Fibroblast of pulmonary artery (primary cell): ENCODE measurements around the gene CD99.

Experiments used
- DNase-seq: peaks from one replicate; pipeline ENCODE4 v3.0.0-alpha.2; 2010; ENCODE audit warnings: low read depth
- H3K4me3 ChIP-seq: replicated peaks from 2 replicates; pipeline ENCODE4 v1.5.1; 2011; ENCODE audit warnings: low read depth, mild to moderate bottlenecking, control low read depth, low read length, moderate library complexity
- TF ChIP-seq, protein P1 (sequence below): IDR thresholded peaks from 2 replicates; pipeline ENCODE4 v1.5.1; 2011; ENCODE audit warnings: mild to moderate bottlenecking, control low read depth, low read length, inconsistent platforms; ENCODE audit errors: missing control alignments

The CD99 gene

GRCh38 chrX:2650865-2651264 is 40.2 kb upstream of the CD99 start:
- peak; percentile 68 for DNase-seq
- no peak overlapping the region for H3K4me3 ChIP-seq
- TF ChIP-seq, protein P1, sequence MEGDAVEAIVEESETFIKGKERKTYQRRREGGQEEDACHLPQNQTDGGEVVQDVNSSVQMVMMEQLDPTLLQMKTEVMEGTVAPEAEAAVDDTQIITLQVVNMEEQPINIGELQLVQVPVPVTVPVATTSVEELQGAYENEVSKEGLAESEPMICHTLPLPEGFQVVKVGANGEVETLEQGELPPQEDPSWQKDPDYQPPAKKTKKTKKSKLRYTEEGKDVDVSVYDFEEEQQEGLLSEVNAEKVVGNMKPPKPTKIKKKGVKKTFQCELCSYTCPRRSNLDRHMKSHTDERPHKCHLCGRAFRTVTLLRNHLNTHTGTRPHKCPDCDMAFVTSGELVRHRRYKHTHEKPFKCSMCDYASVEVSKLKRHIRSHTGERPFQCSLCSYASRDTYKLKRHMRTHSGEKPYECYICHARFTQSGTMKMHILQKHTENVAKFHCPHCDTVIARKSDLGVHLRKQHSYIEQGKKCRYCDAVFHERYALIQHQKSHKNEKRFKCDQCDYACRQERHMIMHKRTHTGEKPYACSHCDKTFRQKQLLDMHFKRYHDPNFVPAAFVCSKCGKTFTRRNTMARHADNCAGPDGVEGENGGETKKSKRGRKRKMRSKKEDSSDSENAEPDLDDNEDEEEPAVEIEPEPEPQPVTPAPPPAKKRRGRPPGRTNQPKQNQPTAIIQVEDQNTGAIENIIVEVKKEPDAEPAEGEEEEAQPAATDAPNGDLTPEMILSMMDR = no peak

DNA sequence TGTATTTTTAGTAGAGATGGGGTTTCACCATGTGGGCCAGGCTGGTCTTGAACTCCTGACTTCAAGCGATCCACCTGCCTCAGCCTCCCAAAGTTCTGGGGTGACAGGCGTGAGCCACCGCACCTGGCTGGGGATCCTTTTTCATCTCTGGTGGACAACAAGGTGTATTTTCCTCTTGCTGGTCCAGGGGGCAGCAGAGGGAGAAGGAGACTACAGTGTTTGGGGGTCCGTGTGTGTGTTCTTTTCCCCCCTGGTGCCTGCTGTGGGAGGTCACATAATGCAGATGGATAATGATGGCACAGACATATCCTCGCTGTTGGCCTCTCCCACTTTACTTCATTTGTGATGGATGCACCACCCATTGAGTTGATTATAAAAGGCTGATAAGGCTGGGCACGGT is 39.0 kb upstream of the CD99 start:
- TF ChIP-seq, protein P1 = peak; percentile 30
- H3K4me3 ChIP-seq = no peak overlapping the region
- no peak for DNase-seq

DNA sequence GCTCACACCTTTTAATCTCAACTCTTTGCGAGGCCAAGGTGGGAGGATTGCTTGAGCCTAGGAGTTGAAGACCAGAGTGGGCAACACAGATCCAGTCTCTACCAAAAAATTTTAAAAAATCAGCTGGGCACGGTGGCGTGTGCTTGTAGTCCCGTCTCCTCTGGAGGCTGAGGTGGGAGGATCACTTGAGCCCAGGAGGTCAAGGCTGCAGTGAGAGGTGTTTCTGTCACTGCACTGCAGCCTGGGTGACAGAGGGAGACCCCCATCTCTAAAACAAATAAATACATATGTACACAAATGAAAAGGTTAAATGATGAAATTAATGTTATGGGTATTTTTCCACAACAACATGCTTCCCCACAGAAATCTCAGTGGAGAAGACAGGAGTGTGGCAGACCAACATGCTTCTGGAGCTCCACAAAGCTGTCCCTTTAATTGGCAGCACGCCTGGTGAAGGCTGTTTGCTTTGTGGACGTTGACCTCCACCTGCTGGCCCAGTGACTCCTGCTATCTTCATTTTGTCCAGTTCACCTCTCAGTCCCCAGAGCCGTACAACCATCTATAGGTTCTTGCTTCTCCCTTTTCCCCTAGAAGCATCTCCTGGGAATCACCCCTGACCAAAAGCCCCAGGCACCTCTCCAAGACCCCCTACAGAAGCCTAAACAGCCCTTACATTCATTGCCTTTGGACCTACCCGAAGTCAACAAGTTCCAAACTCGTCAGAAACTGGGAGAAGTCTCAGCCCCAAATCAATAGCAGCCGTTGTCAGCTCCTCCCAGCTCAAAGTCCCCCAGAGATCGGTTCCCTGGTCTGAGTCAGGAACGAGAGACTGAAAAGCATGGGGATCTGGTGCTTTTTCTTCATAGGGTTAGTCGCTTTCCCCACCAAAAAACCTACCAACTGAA is 36.4 kb upstream of the CD99 start:
- DNase-seq = no peak
- H3K4me3 ChIP-seq = no peak overlapping the region
- TF ChIP-seq, protein P1 = no peak

DNA sequence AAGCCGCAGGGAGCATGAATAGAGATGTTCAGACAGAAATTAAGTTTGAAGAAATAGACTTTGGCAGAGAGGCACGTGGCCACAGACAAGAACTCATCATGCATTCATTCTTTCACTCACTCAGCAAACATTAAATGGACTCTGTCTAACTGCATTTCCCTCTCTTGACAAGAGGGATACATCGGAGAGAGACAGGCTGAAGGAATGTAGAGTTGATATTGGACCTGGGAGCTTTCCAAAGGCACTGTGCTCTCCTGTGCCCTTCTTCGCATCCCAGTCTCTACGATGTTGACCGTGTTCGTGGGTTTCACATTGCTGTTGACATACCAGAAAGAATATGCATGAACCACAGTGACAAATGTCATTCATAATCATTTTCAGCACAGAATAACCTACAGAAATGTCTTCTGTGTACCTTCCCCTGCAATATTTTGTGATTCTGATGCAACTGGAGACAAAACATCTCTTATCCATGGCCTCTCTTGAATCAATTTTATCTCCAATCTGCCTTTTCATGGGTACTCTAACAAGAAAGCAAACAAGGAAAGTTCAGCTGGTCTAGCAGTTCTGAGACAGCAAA is 34.7 kb upstream of the CD99 start:
- no peak overlapping the region for H3K4me3 ChIP-seq
- TF ChIP-seq, protein P1 = no peak
- DNase-seq = no peak

DNA sequence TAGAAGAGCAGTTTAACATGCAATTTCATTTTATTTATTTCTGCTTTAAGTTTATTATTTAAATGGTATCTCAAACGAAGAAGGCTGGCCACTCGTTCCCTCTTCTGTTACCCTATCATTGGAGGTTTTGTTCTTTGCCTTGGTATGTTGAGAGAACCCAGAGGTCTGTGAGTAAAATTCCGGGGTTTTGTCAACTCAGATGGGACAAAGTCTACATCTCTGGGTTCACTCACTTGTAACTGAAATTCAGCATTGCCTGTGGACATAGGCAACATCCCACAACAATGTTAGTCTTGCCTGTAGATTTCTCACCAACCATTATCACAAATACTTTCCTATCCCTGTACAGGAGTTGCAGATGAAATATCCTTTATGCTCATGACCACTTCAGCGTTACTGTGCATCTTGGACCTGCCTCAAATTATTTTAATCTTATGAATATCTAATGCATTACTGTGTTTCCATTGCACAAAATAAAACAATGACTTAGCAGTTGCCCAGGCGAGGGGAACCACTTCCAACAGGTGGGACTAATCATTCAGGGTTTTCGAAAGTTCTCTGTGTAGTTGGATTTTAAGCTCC is 33.5 kb upstream of the CD99 start:
- H3K4me3 ChIP-seq = no peak overlapping the region
- DNase-seq = no peak
- TF ChIP-seq, protein P1 = no peak

- no peak overlapping the region for H3K4me3 ChIP-seq
- TF ChIP-seq, protein P1 = no peak
- no peak for DNase-seq
Measured at GRCh38 chrX:2658585-2659292, 32.4 kb upstream of the CD99 start.
